ENCODE data around the gene ENTREP1.

DNA sequence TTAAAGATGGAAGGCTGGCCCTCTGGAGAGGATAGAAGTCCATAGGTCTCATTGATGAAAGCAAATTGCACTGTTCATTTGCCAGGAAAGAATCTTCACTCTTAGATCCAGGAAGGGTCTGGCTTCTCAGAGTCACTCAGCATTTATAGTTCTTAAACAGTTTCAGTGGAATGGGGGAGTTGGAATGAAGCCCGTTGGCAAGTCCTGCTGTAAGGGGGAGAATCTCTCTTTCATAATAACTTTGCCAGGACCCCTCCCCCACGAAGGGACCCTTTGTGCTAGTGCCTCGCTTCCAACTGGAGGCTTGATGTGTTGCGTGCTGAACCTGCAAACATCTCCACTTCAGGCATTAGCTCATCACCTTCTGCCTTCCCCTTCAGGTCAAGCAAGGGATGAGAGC lies 57.1 kb downstream of the ENTREP1 start:
- TF ChIP-seq EZH2 (IDR thresholded peaks at IDR 0.05; ENCODE audit: low read length, missing control alignments), result no peak
- TF ChIP-seq, protein P1, sequence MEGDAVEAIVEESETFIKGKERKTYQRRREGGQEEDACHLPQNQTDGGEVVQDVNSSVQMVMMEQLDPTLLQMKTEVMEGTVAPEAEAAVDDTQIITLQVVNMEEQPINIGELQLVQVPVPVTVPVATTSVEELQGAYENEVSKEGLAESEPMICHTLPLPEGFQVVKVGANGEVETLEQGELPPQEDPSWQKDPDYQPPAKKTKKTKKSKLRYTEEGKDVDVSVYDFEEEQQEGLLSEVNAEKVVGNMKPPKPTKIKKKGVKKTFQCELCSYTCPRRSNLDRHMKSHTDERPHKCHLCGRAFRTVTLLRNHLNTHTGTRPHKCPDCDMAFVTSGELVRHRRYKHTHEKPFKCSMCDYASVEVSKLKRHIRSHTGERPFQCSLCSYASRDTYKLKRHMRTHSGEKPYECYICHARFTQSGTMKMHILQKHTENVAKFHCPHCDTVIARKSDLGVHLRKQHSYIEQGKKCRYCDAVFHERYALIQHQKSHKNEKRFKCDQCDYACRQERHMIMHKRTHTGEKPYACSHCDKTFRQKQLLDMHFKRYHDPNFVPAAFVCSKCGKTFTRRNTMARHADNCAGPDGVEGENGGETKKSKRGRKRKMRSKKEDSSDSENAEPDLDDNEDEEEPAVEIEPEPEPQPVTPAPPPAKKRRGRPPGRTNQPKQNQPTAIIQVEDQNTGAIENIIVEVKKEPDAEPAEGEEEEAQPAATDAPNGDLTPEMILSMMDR (conservative IDR thresholded peaks at IDR 0.05 in 1 of 2, IDR thresholded peaks at IDR 0.05 in 1 of 2; ENCODE audit: low read depth in 1 of 2, low read length in 2 of 2), result no peak

Measured in fibroblast of lung (primary cell).